ENCODE data around the gene NFX1.

GRCh38 chr9:33256236-33256635 lies 34.1 kb upstream of the NFX1 start:
- TF ChIP-seq CTCF (conservative IDR thresholded peaks at IDR 0.05; ENCODE audit: low read depth, low read length), result no peak
- no peak for TF ChIP-seq EZH2 (IDR thresholded peaks at IDR 0.05; ENCODE audit: borderline replicate concordance, low read depth, low read length, poor library complexity, severe bottlenecking)
